Astrocyte of the cerebellum (primary cell): ENCODE measurements around the gene NANP.
"Not testable (repeated sequence)": the region's sequence is repeated elsewhere in the genome, so short reads cannot be mapped to it uniquely, and the experiment has no call there.

Experiments used
- DNase-seq: peaks from one replicate; pipeline ENCODE4 v3.0.0-alpha.2; 2011; ENCODE audit warnings: low read depth
- H3K4me3 ChIP-seq: 2 replicates; pipeline ENCODE4 v1.5.1; 2011; ENCODE audit warnings: mild to moderate bottlenecking, low read depth, low read length, moderate library complexity
- CTCF ChIP-seq: IDR thresholded peaks from 2 replicates; pipeline ENCODE4 v1.5.1; 2012; ENCODE audit warnings: low read length, low read depth, moderate library complexity, mild to moderate bottlenecking; ENCODE audit errors: missing control alignments
- in situ Hi-C: cut with HindIII; loops from 2 replicates; pipeline ENCODE4 v1.10.0; 2017; ENCODE audit warnings: low sequenced_read_pairs

The NANP gene

GRCh38 chr20:25606094-25606695 lies 17.6 kb downstream of the NANP start:
- in situ Hi-C loops = no loop called here
- no peak for TF ChIP-seq CTCF

GRCh38 chr20:25605148-25605547 lies 18.7 kb downstream of the NANP start:
- no peak for TF ChIP-seq CTCF
- DNase-seq = no peak
- in situ Hi-C loops = no loop called here
- no peak overlapping the region for H3K4me3 ChIP-seq

More at GRCh38 chr20:25606094-25606695, 17.6 kb downstream of the NANP start:
- no peak overlapping the region for H3K4me3 ChIP-seq
- DNase-seq = no peak

- H3K4me3 ChIP-seq = no peak overlapping the region
- DNase-seq = no peak
- in situ Hi-C loops = no loop called here
- no peak for TF ChIP-seq CTCF
Observed at GRCh38 chr20:25604611-25605010, 19.2 kb downstream of the NANP start.

GRCh38 chr20:25602914-25603309 lies 20.9 kb downstream of the NANP start:
- in situ Hi-C loops, DNase-seq, H3K4me3 ChIP-seq: not testable (repeated sequence)

GRCh38 chr20:25602191-25602913 lies 21.5 kb downstream of the NANP start:
- in situ Hi-C loops, H3K4me3 ChIP-seq, DNase-seq: not testable (repeated sequence)

- TF ChIP-seq CTCF = no peak
- DNase-seq = no peak
- H3K4me3 ChIP-seq = no peak overlapping the region
- in situ Hi-C loops = no loop called here
Observed at GRCh38 chr20:25601659-25602058, 22.2 kb downstream of the NANP start.

- H3K4me3 ChIP-seq = no peak overlapping the region
- in situ Hi-C loops = no loop called here
- no peak for TF ChIP-seq CTCF
- DNase-seq = no peak
Observed at GRCh38 chr20:25600632-25601031, 23.2 kb downstream of the NANP start.
